ENCODE data around the gene NAA80.

DNA sequence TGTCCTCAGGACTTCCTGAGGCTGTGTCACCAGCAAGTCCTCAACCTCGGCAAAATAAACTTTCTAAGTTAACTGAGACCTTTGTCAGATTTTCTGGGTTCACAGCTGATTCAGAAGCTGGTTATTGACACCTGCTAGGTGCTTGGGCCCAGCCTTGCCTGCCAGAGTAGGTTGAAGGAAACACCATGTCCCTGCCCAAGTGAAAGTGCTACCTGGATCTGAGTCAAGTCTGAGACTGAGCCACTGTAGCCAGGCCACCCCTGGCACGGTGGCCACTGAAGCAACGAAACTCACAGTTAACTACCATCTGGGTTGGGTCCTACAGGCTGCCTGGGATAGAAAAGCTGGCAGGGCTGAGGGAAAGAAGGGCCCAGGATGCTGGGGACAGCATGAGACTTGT, 15.1 kb upstream of the NAA80 start:
- no peak for TF ChIP-seq RARB (CRISPR knock-in tag; IDR thresholded peaks at IDR 0.05)
- TF ChIP-seq, protein P1, sequence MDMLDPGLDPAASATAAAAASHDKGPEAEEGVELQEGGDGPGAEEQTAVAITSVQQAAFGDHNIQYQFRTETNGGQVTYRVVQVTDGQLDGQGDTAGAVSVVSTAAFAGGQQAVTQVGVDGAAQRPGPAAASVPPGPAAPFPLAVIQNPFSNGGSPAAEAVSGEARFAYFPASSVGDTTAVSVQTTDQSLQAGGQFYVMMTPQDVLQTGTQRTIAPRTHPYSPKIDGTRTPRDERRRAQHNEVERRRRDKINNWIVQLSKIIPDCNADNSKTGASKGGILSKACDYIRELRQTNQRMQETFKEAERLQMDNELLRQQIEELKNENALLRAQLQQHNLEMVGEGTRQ (IDR thresholded peaks at IDR 0.05), result no peak
- TF ChIP-seq POLR2A (IDR thresholded peaks at IDR 0.05; ENCODE audit: low read length), result no peak
- TF ChIP-seq, protein P2, sequence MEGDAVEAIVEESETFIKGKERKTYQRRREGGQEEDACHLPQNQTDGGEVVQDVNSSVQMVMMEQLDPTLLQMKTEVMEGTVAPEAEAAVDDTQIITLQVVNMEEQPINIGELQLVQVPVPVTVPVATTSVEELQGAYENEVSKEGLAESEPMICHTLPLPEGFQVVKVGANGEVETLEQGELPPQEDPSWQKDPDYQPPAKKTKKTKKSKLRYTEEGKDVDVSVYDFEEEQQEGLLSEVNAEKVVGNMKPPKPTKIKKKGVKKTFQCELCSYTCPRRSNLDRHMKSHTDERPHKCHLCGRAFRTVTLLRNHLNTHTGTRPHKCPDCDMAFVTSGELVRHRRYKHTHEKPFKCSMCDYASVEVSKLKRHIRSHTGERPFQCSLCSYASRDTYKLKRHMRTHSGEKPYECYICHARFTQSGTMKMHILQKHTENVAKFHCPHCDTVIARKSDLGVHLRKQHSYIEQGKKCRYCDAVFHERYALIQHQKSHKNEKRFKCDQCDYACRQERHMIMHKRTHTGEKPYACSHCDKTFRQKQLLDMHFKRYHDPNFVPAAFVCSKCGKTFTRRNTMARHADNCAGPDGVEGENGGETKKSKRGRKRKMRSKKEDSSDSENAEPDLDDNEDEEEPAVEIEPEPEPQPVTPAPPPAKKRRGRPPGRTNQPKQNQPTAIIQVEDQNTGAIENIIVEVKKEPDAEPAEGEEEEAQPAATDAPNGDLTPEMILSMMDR (IDR thresholded peaks at IDR 0.05), result no peak
- TF ChIP-seq ESRRA (IDR thresholded peaks at IDR 0.05; ENCODE audit: borderline replicate concordance, low read length), result no peak
- no peak for TF ChIP-seq MAX (IDR thresholded peaks at IDR 0.05)
- no peak for TF ChIP-seq MAZ (IDR thresholded peaks at IDR 0.05; ENCODE audit: borderline replicate concordance, low read depth, low read length)
- TF ChIP-seq RAD21 (conservative IDR thresholded peaks at IDR 0.05 in 1 of 2, IDR thresholded peaks at IDR 0.05 in 1 of 2), result no peak

All from A549 (cell line).